Ovary (tissue), 9 donors: Measurements from ENCODE around the gene LPAR2. TPM values are rescaled to one million over a fixed set of nuclear protein-coding genes. Genes with fewer than 3 reads are reported as not detected.
A peak's percentile ranks its signal among the peaks of the same experiment; 100 is the strongest.

ENCODE experiments used
- DNase-seq, 5 donors: peaks; one replicate each; pipeline ENCODE4 v3.0.0-alpha.2; 2019 to 2020
- H3K27ac ChIP-seq, 2 donors: fragments of 200-600 bp; one replicate each; pipeline versions ENCODE4 v1.5.1 to v1.8.0; 2019 to 2022
- H3K27me3 ChIP-seq: fragments of 200-600 bp; one replicate; pipeline ENCODE4 v1.8.0; 2022
- H3K36me3 ChIP-seq: fragments of 200-600 bp; sonication (generic); one replicate; pipeline ENCODE4 v1.5.1; 2019
- H3K4me1 ChIP-seq: one replicate; pipeline ENCODE4 v1.8.1; 2013; ENCODE audit warnings: mild to moderate bottlenecking, moderate library complexity; ENCODE audit not compliant: insufficient read depth
- H3K4me3 ChIP-seq: fragments of 200-600 bp; sonication (generic); one replicate; pipeline ENCODE4 v1.5.1; 2017
- H3K9me3 ChIP-seq, 2 donors: fragments of 200-600 bp in 1 of 2; sonication (generic) in 1 of 2; one replicate each; pipeline versions ENCODE4 v1.5.1 to v1.8.1; 2013 to 2019; ENCODE audit warnings: mild to moderate bottlenecking in 1 of 2, moderate library complexity in 1 of 2
- EP300 ChIP-seq: sonication (generic); formaldehyde crosslinking; IDR thresholded peaks from one replicate; pipeline ENCODE4 v1.6.1; 2017; ENCODE audit warnings: antibody characterized with exemption
- POLR2A ChIP-seq: fragments of 450-650 bp; IDR thresholded peaks from one replicate; pipeline ENCODE4 v1.6.1; 2017; ENCODE audit warnings: antibody characterized with exemption, mild to moderate bottlenecking, moderate library complexity
- WGBS, 3 donors: extraction: QIAGEN DNeasy Blood & Tissue Kit in 1 of 3; methylation state at CpG; one replicate each; pipeline versions ENCODE4 v1.1.5 to v1.1.7; 2013 to 2017; 5-methylcytosine and 5-hydroxymethylcytosine counted together
- intact Hi-C, 4 donors: fragments of 100-400 bp; cut with DNase I; formaldehyde crosslinking; loops; one replicate each; pipeline versions ENCODE4 v1.11.0 to v1.15.1; 2022 to 2023
- polyA plus RNA-seq, 2 donors: library from polyadenylated mRNA; stranded (reverse); fragments of 200-250 nt in 1 of 2; fragments of 350-450 nt in 1 of 2; fragmentation: Illumina TruSeq in 1 of 2; extraction: RNeasy Lipid Tissue Mini Kit (QIAGEN cat#74804) in 1 of 2; gene quantifications; one replicate each; pipeline ENCODE4 v1.2.3, GENCODE V29; 2013 to 2014
- total RNA-seq, 7 donors: library from RNA; depleted of rRNA in 2 of 7; stranded (reverse); fragments of >200 nt in 2 of 7; fragmentation: NEBNext Ultra II Directional in 3 of 7; extraction: Animal tissue kit (Norgen Biotek cat#: 25700) in 3 of 7; gene quantifications; one replicate each; pipeline versions ENCODE4 v1.1.0 to v1.2.4, GENCODE V29; 2016 to 2023
- TF ChIP-seq, protein P1 (sequence below), 3 donors: fragments of 450-650 bp in 2 of 3; fragments of 200-600 bp in 1 of 3; IDR thresholded peaks; one replicate each; pipeline versions ENCODE4 v1.5.1 to v1.8.0; 2016 to 2022; ENCODE audit warnings: antibody characterized with exemption in 3 of 3, mild to moderate bottlenecking in 1 of 3
- donor health status: DM: no; HTN: no; CAD: no; lungs with moderate emphysema.
- donor health status: DM: no; HTN: no; CAD: no.
- donor health status: Bipolar disorder and iron deficiency.
- donor health status: DM: yes; HTN: yes; CAD: no.
- donor health status: DM: no; HTN: no; CAD: no.
- donor health status: DM: yes; HTN: yes; CAD: no.

LPAR2 gene
- total and polyA plus RNA-seq, 9 donors = 3.2 to 17.0 (median 7.3) TPM

- Histone ChIP-seq H3K9me3 (no peaks in the 10 kb centered on the region), H3K27ac (no peak overlapping the region), H3K27me3 (no peaks in the 10 kb centered on the region), H3K4me1 (peaks cover 7% of the 10 kb centered on the region), H3K4me3 (no peak overlapping the region), H3K36me3 (no peaks in the 10 kb centered on the region)
- 28 to 35% (median 30%) methylated on average over 21 of the region's 21 CpGs for WGBS, 3 donors
- intact Hi-C loops = no loop called here
- no peak for DNase-seq
- TF ChIP-seq POLR2A (no peak), EP300 (no peak)
- TF ChIP-seq, protein P1, sequence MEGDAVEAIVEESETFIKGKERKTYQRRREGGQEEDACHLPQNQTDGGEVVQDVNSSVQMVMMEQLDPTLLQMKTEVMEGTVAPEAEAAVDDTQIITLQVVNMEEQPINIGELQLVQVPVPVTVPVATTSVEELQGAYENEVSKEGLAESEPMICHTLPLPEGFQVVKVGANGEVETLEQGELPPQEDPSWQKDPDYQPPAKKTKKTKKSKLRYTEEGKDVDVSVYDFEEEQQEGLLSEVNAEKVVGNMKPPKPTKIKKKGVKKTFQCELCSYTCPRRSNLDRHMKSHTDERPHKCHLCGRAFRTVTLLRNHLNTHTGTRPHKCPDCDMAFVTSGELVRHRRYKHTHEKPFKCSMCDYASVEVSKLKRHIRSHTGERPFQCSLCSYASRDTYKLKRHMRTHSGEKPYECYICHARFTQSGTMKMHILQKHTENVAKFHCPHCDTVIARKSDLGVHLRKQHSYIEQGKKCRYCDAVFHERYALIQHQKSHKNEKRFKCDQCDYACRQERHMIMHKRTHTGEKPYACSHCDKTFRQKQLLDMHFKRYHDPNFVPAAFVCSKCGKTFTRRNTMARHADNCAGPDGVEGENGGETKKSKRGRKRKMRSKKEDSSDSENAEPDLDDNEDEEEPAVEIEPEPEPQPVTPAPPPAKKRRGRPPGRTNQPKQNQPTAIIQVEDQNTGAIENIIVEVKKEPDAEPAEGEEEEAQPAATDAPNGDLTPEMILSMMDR (IDR thresholded peaks at IDR 0.05) = no peak
Observed at GRCh38 chr19:19619181-19619848, 8.7 kb downstream of the LPAR2 start.

DNA sequence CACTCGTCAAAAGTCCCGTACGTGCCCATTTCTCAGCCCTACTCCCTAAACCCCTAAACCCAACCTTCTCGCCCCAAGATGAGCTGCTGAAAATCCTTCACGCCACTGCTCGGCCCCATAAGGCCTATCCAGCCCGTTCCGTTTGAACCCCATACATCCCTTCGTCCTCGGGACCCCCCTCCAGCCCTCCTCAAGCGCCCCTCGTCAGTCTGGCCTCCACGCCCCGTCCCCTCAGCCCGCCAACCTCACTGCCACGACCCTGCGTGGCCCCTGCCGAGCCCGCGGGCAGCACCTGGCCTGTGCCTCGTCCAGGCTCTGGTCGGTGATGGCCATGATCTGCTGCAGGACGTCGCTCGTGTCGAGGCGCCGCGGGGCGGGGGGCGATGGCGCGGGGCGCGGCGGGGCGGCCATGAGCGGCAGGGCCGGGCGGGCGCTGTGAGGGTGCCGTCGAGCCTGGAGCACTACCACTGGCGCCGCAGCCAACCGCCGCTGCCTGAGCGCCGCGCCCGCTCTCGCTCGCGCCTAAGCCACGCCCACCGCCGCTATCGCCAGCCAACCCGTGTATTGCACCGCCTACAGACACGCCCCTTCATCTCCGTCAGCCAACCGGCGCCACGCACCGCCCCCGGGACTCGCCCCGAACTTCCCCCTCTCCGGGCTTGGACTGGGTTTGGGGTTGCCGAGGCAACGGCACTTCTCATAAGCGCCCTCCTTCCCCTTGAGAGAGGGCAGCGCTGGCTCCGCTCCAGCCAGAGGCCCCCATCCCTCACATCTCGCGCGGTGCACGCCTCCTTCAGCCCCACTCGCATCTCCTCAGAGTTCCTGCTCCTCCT lies 9.6 kb downstream of the LPAR2 start, which contains the start of gene PBX4:
TSS of gene PBX4 (minus strand) at position 469 of the 833 bp plus-strand sequence. CDS start at position 411, 58 bp downstream.
- peaks cover 7% of the 10 kb centered on the region for H3K4me1 ChIP-seq
- H3K9me3 ChIP-seq = no peaks in the 10 kb centered on the region
- no peak within 1 kb of the TSS for H3K27ac ChIP-seq
- WGBS, 3 donors = 2 to 3% (median 3%) methylated on average over 61 to 80 of the region's 80 CpGs
- H3K4me3 ChIP-seq = peak within 1 kb of the TSS; percentile 43
- intact Hi-C loops = no loop called here
- TF ChIP-seq POLR2A (no peak), EP300 (no peak)
- TF ChIP-seq, protein P1 (IDR thresholded peaks at IDR 0.05) = no peak
- H3K27me3 ChIP-seq = no peaks in the 10 kb centered on the region
- peak; percentile 96 to 98 (median 97) for DNase-seq
- H3K36me3 ChIP-seq = no peaks in the 10 kb centered on the region

DNA sequence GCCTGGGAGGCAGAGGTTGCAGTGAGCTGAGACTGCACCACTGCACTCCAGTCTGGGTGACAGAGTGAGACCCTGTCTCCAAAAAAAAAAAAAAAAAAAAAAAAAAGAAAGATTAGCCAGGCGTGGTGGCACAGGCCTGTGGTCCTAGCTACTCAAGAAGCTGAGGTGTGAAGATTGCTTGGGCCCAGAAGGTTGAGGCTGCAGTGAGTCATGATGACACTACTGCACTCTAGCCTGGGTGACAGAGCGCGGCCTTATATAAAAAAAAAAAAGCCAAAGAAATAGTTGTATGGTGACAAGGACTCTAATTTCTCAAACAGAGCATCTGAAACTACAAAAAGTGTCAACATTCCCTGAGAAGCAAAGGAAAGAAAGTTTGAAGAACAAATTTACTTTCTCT lies 12.9 kb downstream of the LPAR2 start:
- no peak overlapping the region for H3K4me3 ChIP-seq
- H3K27ac ChIP-seq = no peak overlapping the region
- no peaks in the 10 kb centered on the region for H3K36me3 ChIP-seq
- no peak for TF ChIP-seq POLR2A
- TF ChIP-seq EP300 = no peak
- TF ChIP-seq, protein P1 (IDR thresholded peaks at IDR 0.05) = no peak
- intact Hi-C loops = no loop called here
- H3K9me3 ChIP-seq = no peaks in the 10 kb centered on the region
- H3K27me3 ChIP-seq = no peaks in the 10 kb centered on the region
- no peak for DNase-seq
- 84 to 94% (median 93%) methylated on average over 3 of the region's 3 CpGs for WGBS, 3 donors
- H3K4me1 ChIP-seq = peaks cover 7% of the 10 kb centered on the region

GRCh38 chr19:19613506-19613905 lies 14.5 kb downstream of the LPAR2 start:
- DNase-seq = no peak
- H3K9me3 ChIP-seq = no peaks in the 10 kb centered on the region
- H3K4me1 ChIP-seq = peaks cover 3% of the 10 kb centered on the region
- 86 to 90% (median 88%) methylated on average over 4 of the region's 4 CpGs for WGBS, 3 donors
- intact Hi-C loops = no loop called here
- TF ChIP-seq, protein P1 (IDR thresholded peaks at IDR 0.05) = no peak
- no peak for TF ChIP-seq POLR2A
- no peak for TF ChIP-seq EP300
- H3K27me3 ChIP-seq = no peaks in the 10 kb centered on the region
- no peak overlapping the region for H3K4me3 ChIP-seq
- H3K36me3 ChIP-seq = no peaks in the 10 kb centered on the region
- H3K27ac ChIP-seq = no peak overlapping the region
